Measurements from ENCODE around the gene TNFAIP8L2. TPM values are rescaled to one million over a fixed set of nuclear protein-coding genes. Genes with fewer than 3 reads are reported as not detected.

The TNFAIP8L2 gene
- total and polyA plus RNA-seq, 2 of the 8 experiments (the other 6 are each of a cell fraction or from before 2014, with no cell fraction given) = not detected

- Histone ChIP-seq H3K56ac (replicated peaks; ENCODE audit: insufficient read length, low read depth, low read length) (no peak overlapping the region), H3K27me3 (replicated peaks in 1 of 4; ENCODE audit: control insufficient read depth in 3 of 4, extremely low read depth in 1 of 4, insufficient read depth in 3 of 4, low read length in 3 of 4) (no peaks in the 10 kb centered on the region), H3K14ac (ENCODE audit: insufficient read length) (no peak overlapping the region), H3K27ac (ENCODE audit: low read depth, low read length) (no peak overlapping the region), H3K4me1 (replicated peaks in 1 of 4; ENCODE audit: control insufficient read depth in 3 of 4, insufficient read depth in 4 of 4, low read length in 3 of 4) (no peaks in the 10 kb centered on the region), H3K23ac (ENCODE audit: insufficient read length) (no peak overlapping the region), H4K91ac (replicated peaks; ENCODE audit: insufficient read length, low read length) (no peak overlapping the region), H4K5ac (ENCODE audit: insufficient read length, low read depth, low read length) (no peak overlapping the region), H3K9me3 (ENCODE audit: insufficient read depth in 2 of 2, low read depth in 1 of 2, low read length in 1 of 2) (no peaks in the 10 kb centered on the region), H2AFZ (ENCODE audit: low read length) (no peak overlapping the region), H2BK20ac (ENCODE audit: low read length) (no peak overlapping the region), H2BK15ac (ENCODE audit: low read length) (no peak overlapping the region), H4K20me1 (replicated peaks in 1 of 2; ENCODE audit: control insufficient read depth in 1 of 2, insufficient read depth in 2 of 2, low read length in 2 of 2) (no peaks in the 10 kb centered on the region), H3K4me3 (ENCODE audit: extremely low read depth in 1 of 4, insufficient read depth in 2 of 4, low read depth in 3 of 4, low read length in 4 of 4) (no peak overlapping the region), H3K4me2 (ENCODE audit: insufficient read depth in 1 of 2, low read depth in 2 of 2, low read length in 2 of 2) (no peak overlapping the region), H2AK5ac (ENCODE audit: low read depth, low read length) (no peak overlapping the region), H2BK120ac (replicated peaks; ENCODE audit: low read depth, low read length) (no peak overlapping the region), H3K79me1 (ENCODE audit: low read depth, low read length) (no peaks in the 10 kb centered on the region), H4K8ac (ENCODE audit: extremely low read depth, insufficient read depth, low read length) (no peak overlapping the region; the same call in 1 of the 2 replicates), H3K79me2 (ENCODE audit: control insufficient read depth in 1 of 2, insufficient read depth in 2 of 2, low read length in 2 of 2) (no peaks in the 10 kb centered on the region), H2BK5ac (ENCODE audit: low read depth, low read length) (no peak overlapping the region; the same call in 1 of the 2 replicates), H3K4ac (replicated peaks; ENCODE audit: insufficient read length, low read depth, low read length) (no peak overlapping the region), H2BK12ac (ENCODE audit: low read depth, low read length) (no peak overlapping the region), H3K23me2 (ENCODE audit: low read depth, low read length) (no peaks in the 10 kb centered on the region), H3K18ac (ENCODE audit: extremely low read depth, low read length) (no peak overlapping the region), H3K36me3 (ENCODE audit: control insufficient read depth in 2 of 4, insufficient read depth in 4 of 4, low read length in 3 of 4) (peaks cover 0 to 18% (median 6%) of the 10 kb centered on the region in 4 experiments; a peak in 4 of 8 replicates), H3K9ac (replicated peaks in 1 of 4; ENCODE audit: extremely low read depth in 1 of 4, low read depth in 3 of 4, low read length in 3 of 4) (no peak overlapping the region)
- TF ChIP-seq MAX (IDR thresholded peaks at IDR 0.05) (0 out of 2 replicates have a peak, but pooled peaks have one; percentile 30), RNF2 (IDR thresholded peaks at IDR 0.05; ENCODE audit: borderline replicate concordance, low read depth, low read length, missing control alignments, poor library complexity, severe bottlenecking) (no peak)
- DNase-seq (ENCODE audit: low read depth in 1 of 2, low spot score in 2 of 2) (no peak), FAIRE-seq (no peak)
- WGBS, 2 experiments (ENCODE audit: extremely low coverage in 1 of 2, insufficient coverage in 1 of 2, insufficient read length in 1 of 2, insufficient replicate concordance in 2 of 2, low coverage in 1 of 2, low lambda C conversion rate in 2 of 2, missing lambda C conversion rate in 1 of 2) = 93% methylated on average over 22 of the region's 22 CpGs; no CpG with 5 or more reads in 1 of the 2 experiments
- POLR2A ChIA-PET (ENCODE audit: partially characterized antibody) = interaction anchor here (0.9 to 1.6 kb wide), 3 partner anchors 9 to 111 kb away, joined by 3 to 5 read pairs (median 4); partner anchors contain the start of gene C1orf56
- CTCF ChIA-PET (ENCODE audit: partially characterized antibody) = interaction anchor here (0.5 to 11.8 kb wide), 11 partner anchors 10 to 201 kb away, joined by 3 to 285 read pairs (median 5); partner anchors contain the start of genes C1orf56, GABPB2 and TMOD4
Observed at GRCh38 chr1:151158751-151159251, 2.4 kb downstream of the TNFAIP8L2 start.

All from H1 (cell line).